B cell (primary cell): Measurements from ENCODE around the gene MOB2. TPM values are rescaled to one million over a fixed set of nuclear protein-coding genes. Genes with fewer than 3 reads are reported as not detected.

Source experiments
- ATAC-seq: fragments of 200-7000 bp; cut with Tn5 transposase; one replicate; pipeline ENCODE4 v1.10.0; 2021; ENCODE audit warnings: low read depth, mild to moderate bottlenecking, moderate number of reproducible peaks, moderate library complexity
- CTCF ChIA-PET: fragments of 350-600 bp; sonication (Branson Sonifier 250); formaldehyde crosslinking; loops from one replicate; lab custom pipeline; 2021; ENCODE audit warnings: antibody characterized with exemption, inconsistent platforms; lab: Charles Lee
- POLR2A ChIA-PET: fragments of 350-600 bp; sonication (Branson Sonifier 250); formaldehyde crosslinking; loops from one replicate; lab custom pipeline; 2021; ENCODE audit warnings: antibody characterized with exemption; lab: Charles Lee
- DNase-seq: peaks from one replicate; pipeline ENCODE4 v3.0.0; 2013
- H2AFZ ChIP-seq: 2 replicates; pipeline ENCODE4 v1.6.1; 2012; ENCODE audit warnings: mild to moderate bottlenecking, low read depth, low read length; ENCODE audit not compliant: insufficient read depth, poor library complexity, severe bottlenecking
- H3K27ac ChIP-seq, 2 donors: 1 replicate in 1 of 2; 2 replicates in 1 of 2; pipeline ENCODE4 v1.5.1; 2012 to 2013; ENCODE audit warnings: low read length in 2 of 2, mild to moderate bottlenecking in 2 of 2, moderate library complexity in 1 of 2
- H3K27me3 ChIP-seq, 4 experiments: fragments of 200-600 bp in 1 of 4; sonication (generic) in 1 of 4; replicated peaks in 1 of 4; 1 replicate in 2 of 4; 2 replicates in 2 of 4; pipeline versions ENCODE4 v1.6.1 to v1.7.0; 2013 to 2016; ENCODE audit warnings: low read length in 3 of 4, mild to moderate bottlenecking in 2 of 4, mixed read lengths in 1 of 4, moderate library complexity in 1 of 4; ENCODE audit not compliant: insufficient read depth in 4 of 4, control insufficient read depth in 3 of 4; ENCODE audit errors: control extremely low read depth in 1 of 4
- H3K36me3 ChIP-seq, 2 experiments: replicated peaks in 1 of 2; 1 replicate in 1 of 2; 2 replicates in 1 of 2; pipeline versions ENCODE4 v1.6.1 to v1.7.1; 2013; ENCODE audit warnings: low read length in 1 of 2; ENCODE audit not compliant: insufficient read depth in 2 of 2, control insufficient read depth in 1 of 2; ENCODE audit errors: control extremely low read depth in 1 of 2, extremely low read depth in 1 of 2
- H3K4me1 ChIP-seq, 2 donors: fragments of 200-600 bp in 1 of 2; sonication (generic) in 1 of 2; 1 replicate in 1 of 2; 2 replicates in 1 of 2; pipeline versions ENCODE4 v1.5.1 to v1.6.1; 2013 to 2017; ENCODE audit warnings: low read length in 2 of 2; ENCODE audit not compliant: control insufficient read depth in 2 of 2, insufficient read depth in 2 of 2
- H3K4me2 ChIP-seq: replicated peaks from 2 replicates; pipeline ENCODE3; 2012; ENCODE audit warnings: mild to moderate bottlenecking, low read depth, low read length; ENCODE audit not compliant: poor library complexity, severe bottlenecking
- H3K4me3 ChIP-seq, 5 experiments: fragments of 200-600 bp in 1 of 5; sonication (generic) in 1 of 5; 1 replicate in 3 of 5; 2 replicates in 2 of 5; pipeline versions ENCODE4 v1.5.1 to v1.7.0; 2011 to 2016; ENCODE audit warnings: low read length in 4 of 5, mild to moderate bottlenecking in 4 of 5, low read depth in 2 of 5, control low read depth in 1 of 5, moderate library complexity in 1 of 5; ENCODE audit not compliant: insufficient read depth in 1 of 5; ENCODE audit errors: control extremely low read depth in 1 of 5, extremely low read depth in 1 of 5
- H3K79me2 ChIP-seq: fragments of 200-600 bp; sonication (generic); one replicate; pipeline ENCODE4 v1.6.0; 2016; ENCODE audit warnings: low read length; ENCODE audit not compliant: control insufficient read depth, insufficient read depth
- H3K9ac ChIP-seq: fragments of 200-600 bp; sonication (generic); 2 replicates; pipeline ENCODE4 v1.6.1; 2017; ENCODE audit warnings: mild to moderate bottlenecking, low read length, moderate library complexity
- H3K9me3 ChIP-seq, 3 donors: one replicate each; pipeline versions ENCODE4 v1.6.1 to v1.7.1; 2013; ENCODE audit warnings: low read length in 2 of 3; ENCODE audit not compliant: control insufficient read depth in 2 of 3, insufficient read depth in 1 of 3; ENCODE audit errors: control extremely low read depth in 1 of 3
- H4K20me1 ChIP-seq: 2 replicates; pipeline ENCODE4 v1.6.0; 2012; ENCODE audit warnings: mild to moderate bottlenecking, low read length; ENCODE audit not compliant: insufficient read depth, control insufficient read depth, poor library complexity, severe bottlenecking
- H3K27ac Mint-ChIP-seq: one replicate; pipeline ENCODE4 v1.8.0; 2021; ENCODE audit warnings: mixed read lengths
- H3K27me3 Mint-ChIP-seq: one replicate; pipeline ENCODE4 v1.8.0; 2021; ENCODE audit warnings: mixed read lengths
- H3K4me1 Mint-ChIP-seq: one replicate; pipeline ENCODE4 v1.8.0; 2021; ENCODE audit warnings: mixed read lengths
- H3K4me3 Mint-ChIP-seq: one replicate; pipeline ENCODE4 v1.8.0; 2021; ENCODE audit warnings: mixed read lengths
- H3K9me3 Mint-ChIP-seq: one replicate; pipeline ENCODE4 v1.8.0; 2022; ENCODE audit warnings: mixed read lengths; ENCODE audit not compliant: insufficient read depth
- EZH2 ChIP-seq: IDR thresholded peaks from 2 replicates; pipeline ENCODE4 v1.6.1; 2012; ENCODE audit warnings: borderline replicate concordance, low read depth, mild to moderate bottlenecking, moderate library complexity, low read length; ENCODE audit not compliant: insufficient read depth, poor library complexity, severe bottlenecking
- WGBS: methylation state at CpG from one replicate; pipeline ENCODE4 v1.1.5; 2013; ENCODE audit warnings: missing lambda C conversion rate; ENCODE audit not compliant: insufficient coverage; 5-methylcytosine and 5-hydroxymethylcytosine counted together
- intact Hi-C: fragments of 100-400 bp; cut with micrococcal nuclease; formaldehyde crosslinking; loops from one replicate; pipeline ENCODE4 v1.10.0; 2022
- polyA plus RNA-seq: library from polyadenylated mRNA; depleted of rRNA; stranded (reverse); fragments of >200 nt; gene quantifications from 2 replicates; pipeline ENCODE4 v1.2.3, GENCODE V29; 2012
- total RNA-seq, 2 donors: library from RNA; stranded (reverse); fragments of 120-200 nt in 1 of 2; gene quantifications; 1 replicate in 1 of 2; 2 replicates in 1 of 2; pipeline versions ENCODE4 v1.2.3 to v1.2.4, GENCODE V29; 2013 to 2022
- TF ChIP-seq, protein P1 (sequence below): fragments of 200-600 bp; IDR thresholded peaks from one replicate; pipeline ENCODE4 v1.8.0; 2022; ENCODE audit warnings: antibody characterized with exemption, mild to moderate bottlenecking

Gene MOB2
- total and polyA plus RNA-seq, 2 donors (not counting 1 experiment from before 2014, with no cell fraction given) = 55.7 to 57.6 TPM

DNA sequence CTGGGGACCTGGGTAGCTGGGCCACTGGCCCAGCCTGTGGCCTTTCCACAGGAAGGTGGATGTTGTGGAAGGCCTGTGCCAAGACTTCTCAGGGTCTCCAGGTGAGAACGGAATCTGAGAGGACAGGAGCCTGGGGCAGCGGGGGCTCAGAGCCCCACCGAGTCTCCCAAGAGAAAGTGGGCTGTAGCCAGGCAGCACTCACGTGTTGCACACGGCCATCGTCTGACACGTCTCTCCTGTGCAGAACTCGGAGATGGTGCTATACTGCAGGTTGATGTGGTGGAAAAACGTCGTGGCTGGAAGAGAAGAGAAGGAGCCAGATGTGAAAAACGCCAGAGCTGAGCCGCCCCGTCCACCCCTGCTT lies 6.4 kb downstream of the MOB2 start:
- WGBS = 90% methylated on average over 13 of the region's 13 CpGs
- Histone ChIP-seq H3K36me3 (peaks cover 0 to 53% of the 10 kb centered on the region in 2 experiments), H3K4me3 (no peak overlapping the region), H3K27me3 (no peaks in the 10 kb centered on the region), H3K9ac (no peak overlapping the region), H3K79me2 (peaks cover 18% of the 10 kb centered on the region), H2AFZ (no peak overlapping the region), H4K20me1 (peaks cover 62% of the 10 kb centered on the region), H3K4me2 (no peak overlapping the region), H3K27ac (no peak overlapping the region), H3K4me1 (no peaks in the 10 kb centered on the region), H3K9me3 (no peaks in the 10 kb centered on the region)
- Mint-ChIP-seq H3K27ac (no peak overlapping the region), H3K9me3 (no peaks in the 10 kb centered on the region), H3K27me3 (no peaks in the 10 kb centered on the region), H3K4me1 (peaks cover 3% of the 10 kb centered on the region), H3K4me3 (no peak overlapping the region)
- ATAC-seq (no peak), DNase-seq (no peak)
- intact Hi-C loops = no loop called here
- TF ChIP-seq EZH2 = no peak
- TF ChIP-seq, protein P1, sequence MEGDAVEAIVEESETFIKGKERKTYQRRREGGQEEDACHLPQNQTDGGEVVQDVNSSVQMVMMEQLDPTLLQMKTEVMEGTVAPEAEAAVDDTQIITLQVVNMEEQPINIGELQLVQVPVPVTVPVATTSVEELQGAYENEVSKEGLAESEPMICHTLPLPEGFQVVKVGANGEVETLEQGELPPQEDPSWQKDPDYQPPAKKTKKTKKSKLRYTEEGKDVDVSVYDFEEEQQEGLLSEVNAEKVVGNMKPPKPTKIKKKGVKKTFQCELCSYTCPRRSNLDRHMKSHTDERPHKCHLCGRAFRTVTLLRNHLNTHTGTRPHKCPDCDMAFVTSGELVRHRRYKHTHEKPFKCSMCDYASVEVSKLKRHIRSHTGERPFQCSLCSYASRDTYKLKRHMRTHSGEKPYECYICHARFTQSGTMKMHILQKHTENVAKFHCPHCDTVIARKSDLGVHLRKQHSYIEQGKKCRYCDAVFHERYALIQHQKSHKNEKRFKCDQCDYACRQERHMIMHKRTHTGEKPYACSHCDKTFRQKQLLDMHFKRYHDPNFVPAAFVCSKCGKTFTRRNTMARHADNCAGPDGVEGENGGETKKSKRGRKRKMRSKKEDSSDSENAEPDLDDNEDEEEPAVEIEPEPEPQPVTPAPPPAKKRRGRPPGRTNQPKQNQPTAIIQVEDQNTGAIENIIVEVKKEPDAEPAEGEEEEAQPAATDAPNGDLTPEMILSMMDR = no peak
- ChIA-PET CTCF (no interaction called here), POLR2A (no interaction called here)

GRCh38 chr11:1479678-1480118 lies 6.9 kb downstream of the MOB2 start:
- intact Hi-C loops = no loop called here
- no peaks in the 10 kb centered on the region for H3K27me3 Mint-ChIP-seq
- Histone ChIP-seq H3K27me3 (no peaks in the 10 kb centered on the region), H3K9ac (no peak overlapping the region), H2AFZ (no peak overlapping the region), H3K27ac (no peak overlapping the region), H3K79me2 (peaks cover 14% of the 10 kb centered on the region), H3K36me3 (peaks cover 0 to 55% of the 10 kb centered on the region in 2 experiments), H3K4me1 (no peaks in the 10 kb centered on the region), H4K20me1 (peaks cover 58% of the 10 kb centered on the region), H3K4me3 (no peak overlapping the region), H3K9me3 (no peaks in the 10 kb centered on the region), H3K4me2 (no peak overlapping the region)
- ChIA-PET CTCF (no interaction called here), POLR2A (no interaction called here)
- no peak for TF ChIP-seq EZH2
- TF ChIP-seq, protein P1 = no peak
- no peak overlapping the region for H3K4me3 Mint-ChIP-seq
- H3K27ac Mint-ChIP-seq = no peak overlapping the region
- no peaks in the 10 kb centered on the region for H3K9me3 Mint-ChIP-seq
- no peak for DNase-seq
- ATAC-seq = no peak
- WGBS = 100% methylated on average over 12 of the region's 12 CpGs
- no peaks in the 10 kb centered on the region for H3K4me1 Mint-ChIP-seq
